ENCODE measurements around the gene CORO2B. TPM values are rescaled to one million over a fixed set of nuclear protein-coding genes. Genes with fewer than 3 reads are reported as not detected.

Gene CORO2B
- total RNA-seq, 1 experiment from 2014 or later, result 0.59 TPM

DNA sequence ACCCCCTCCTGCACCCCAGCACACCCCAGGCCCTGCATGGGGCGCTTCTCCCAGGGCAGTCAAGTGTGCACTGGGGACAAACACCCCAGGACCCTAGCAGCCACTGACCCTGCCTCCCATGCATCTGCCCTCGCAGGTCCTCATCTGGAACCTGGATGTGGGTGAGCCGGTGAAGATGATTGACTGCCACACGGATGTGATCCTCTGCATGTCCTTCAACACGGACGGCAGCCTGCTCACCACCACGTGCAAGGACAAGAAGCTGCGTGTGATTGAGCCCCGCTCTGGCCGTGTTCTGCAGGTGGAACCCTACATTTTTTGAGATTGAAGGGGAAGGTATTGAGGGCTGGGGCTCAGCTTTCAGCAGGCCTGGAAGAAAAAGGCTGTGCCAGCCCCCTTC, 132.6 kb downstream of the CORO2B start:
- Histone ChIP-seq H3K4me3 (no peak overlapping the region), H2AFZ (no peak overlapping the region), H3K27ac (no peak overlapping the region), H4K20me1 (ENCODE audit: insufficient read depth) (no peaks in the 10 kb centered on the region), H3K27me3 (ENCODE audit: insufficient read depth, low read depth) (no peaks in the 10 kb centered on the region), H3K4me2 (no peak overlapping the region), H3K4me1 (replicated peaks; ENCODE audit: insufficient read depth) (0 out of 2 replicates have a peak, but pooled peaks cover 4% of the 10 kb centered on the region), H3K36me3 (ENCODE audit: low read depth) (no peaks in the 10 kb centered on the region), H3K9me2 (ENCODE audit: insufficient read depth) (no peaks in the 10 kb centered on the region), H3K9me3 (ENCODE audit: insufficient read depth, low read depth) (no peaks in the 10 kb centered on the region), H3K79me2 (ENCODE audit: low read depth) (no peaks in the 10 kb centered on the region), H3F3A (ENCODE audit: insufficient read depth, low read depth) (no peaks in the 10 kb centered on the region)
- intact Hi-C loops (cut with micrococcal nuclease; ENCODE audit: unreplicated experiment), result no loop called here
- no peak for DNase-seq
- CTCF ChIA-PET, result no interaction called here
- no TSS peak for BruUV-seq (replicated peaks)
- POLR2A ChIA-PET (ENCODE audit: unreplicated experiment), result no interaction called here
- no peak for TF ChIP-seq EZH2 (IDR thresholded peaks at IDR 0.05; ENCODE audit: low read depth)
- TF ChIP-seq, protein P1, sequence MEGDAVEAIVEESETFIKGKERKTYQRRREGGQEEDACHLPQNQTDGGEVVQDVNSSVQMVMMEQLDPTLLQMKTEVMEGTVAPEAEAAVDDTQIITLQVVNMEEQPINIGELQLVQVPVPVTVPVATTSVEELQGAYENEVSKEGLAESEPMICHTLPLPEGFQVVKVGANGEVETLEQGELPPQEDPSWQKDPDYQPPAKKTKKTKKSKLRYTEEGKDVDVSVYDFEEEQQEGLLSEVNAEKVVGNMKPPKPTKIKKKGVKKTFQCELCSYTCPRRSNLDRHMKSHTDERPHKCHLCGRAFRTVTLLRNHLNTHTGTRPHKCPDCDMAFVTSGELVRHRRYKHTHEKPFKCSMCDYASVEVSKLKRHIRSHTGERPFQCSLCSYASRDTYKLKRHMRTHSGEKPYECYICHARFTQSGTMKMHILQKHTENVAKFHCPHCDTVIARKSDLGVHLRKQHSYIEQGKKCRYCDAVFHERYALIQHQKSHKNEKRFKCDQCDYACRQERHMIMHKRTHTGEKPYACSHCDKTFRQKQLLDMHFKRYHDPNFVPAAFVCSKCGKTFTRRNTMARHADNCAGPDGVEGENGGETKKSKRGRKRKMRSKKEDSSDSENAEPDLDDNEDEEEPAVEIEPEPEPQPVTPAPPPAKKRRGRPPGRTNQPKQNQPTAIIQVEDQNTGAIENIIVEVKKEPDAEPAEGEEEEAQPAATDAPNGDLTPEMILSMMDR (conservative IDR thresholded peaks at IDR 0.05), result no peak

DNA sequence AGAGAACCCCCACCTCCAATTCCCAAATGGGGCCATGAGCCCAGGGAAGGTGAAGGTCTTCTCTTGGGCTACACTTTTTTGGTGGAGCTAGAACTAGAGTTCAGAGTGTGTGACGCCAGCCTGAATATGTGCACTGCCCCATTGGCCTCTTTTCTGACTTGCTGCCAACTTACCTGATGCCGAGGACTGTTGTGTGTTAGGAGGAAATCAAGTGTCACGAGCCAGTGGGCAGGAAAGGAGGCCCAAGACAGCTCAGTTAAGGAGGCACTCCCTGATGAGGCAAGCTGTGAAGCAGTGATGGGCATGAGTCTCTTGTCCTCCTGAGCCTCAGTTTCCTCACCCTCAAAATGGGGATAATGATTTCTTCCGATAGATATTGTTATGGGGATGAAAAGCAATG, 134.1 kb downstream of the CORO2B start:
- no peaks in the 10 kb centered on the region for H3F3A ChIP-seq (ENCODE audit: insufficient read depth, low read depth)
- BruUV-seq (replicated peaks), result no TSS peak
- no peaks in the 10 kb centered on the region for H3K36me3 ChIP-seq (ENCODE audit: low read depth)
- TF ChIP-seq EZH2 (IDR thresholded peaks at IDR 0.05; ENCODE audit: low read depth), result no peak
- TF ChIP-seq, protein P1 (conservative IDR thresholded peaks at IDR 0.05), result no peak
- ChIA-PET POLR2A (ENCODE audit: unreplicated experiment) (no interaction called here), CTCF (no interaction called here)
- no peaks in the 10 kb centered on the region for H3K79me2 ChIP-seq (ENCODE audit: low read depth)
- H3K9me3 ChIP-seq (ENCODE audit: insufficient read depth, low read depth), result no peaks in the 10 kb centered on the region
- no peak overlapping the region for H2AFZ ChIP-seq
- H3K9me2 ChIP-seq (ENCODE audit: insufficient read depth), result no peaks in the 10 kb centered on the region
- DNase-seq, result no peak
- no peak overlapping the region for H3K27ac ChIP-seq
- H4K20me1 ChIP-seq (ENCODE audit: insufficient read depth), result no peaks in the 10 kb centered on the region
- no peak overlapping the region for H3K4me3 ChIP-seq
- 0 out of 2 replicates have a peak, but pooled peaks cover 4% of the 10 kb centered on the region for H3K4me1 ChIP-seq (replicated peaks; ENCODE audit: insufficient read depth)
- H3K4me2 ChIP-seq, result no peak overlapping the region
- no peaks in the 10 kb centered on the region for H3K27me3 ChIP-seq (ENCODE audit: insufficient read depth, low read depth)
- intact Hi-C loops (cut with micrococcal nuclease; ENCODE audit: unreplicated experiment), result no loop called here

DNA sequence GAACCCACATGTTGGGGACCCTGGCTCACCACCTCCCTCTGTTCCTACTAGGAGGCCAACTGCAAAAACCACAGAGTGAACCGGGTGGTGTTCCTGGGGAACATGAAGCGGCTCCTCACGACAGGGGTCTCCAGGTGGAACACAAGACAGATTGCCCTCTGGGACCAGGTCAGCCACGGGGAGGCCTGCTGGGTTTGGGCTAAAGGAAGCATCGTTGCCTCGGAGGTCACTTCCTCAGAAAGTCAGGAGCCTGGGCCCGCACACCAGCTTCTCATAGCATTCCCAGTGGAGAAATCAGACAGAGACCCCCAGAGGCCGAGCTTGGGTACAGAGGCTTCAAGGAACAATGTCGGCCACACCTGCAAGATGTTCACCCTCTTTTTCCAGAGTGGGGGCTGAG, 135.1 kb downstream of the CORO2B start:
- Histone ChIP-seq H3K27me3 (ENCODE audit: insufficient read depth, low read depth) (no peaks in the 10 kb centered on the region), H3K27ac (no peak overlapping the region), H3K9me3 (ENCODE audit: insufficient read depth, low read depth) (no peaks in the 10 kb centered on the region), H3K9me2 (ENCODE audit: insufficient read depth) (no peaks in the 10 kb centered on the region), H3K4me2 (no peak overlapping the region), H3K36me3 (ENCODE audit: low read depth) (no peaks in the 10 kb centered on the region), H3K4me1 (replicated peaks; ENCODE audit: insufficient read depth) (0 out of 2 replicates have a peak, but pooled peaks cover 3% of the 10 kb centered on the region), H3F3A (ENCODE audit: insufficient read depth, low read depth) (no peaks in the 10 kb centered on the region), H3K79me2 (ENCODE audit: low read depth) (no peaks in the 10 kb centered on the region), H3K4me3 (no peak overlapping the region), H4K20me1 (ENCODE audit: insufficient read depth) (no peaks in the 10 kb centered on the region), H2AFZ (no peak overlapping the region)
- intact Hi-C loops (cut with micrococcal nuclease; ENCODE audit: unreplicated experiment), result no loop called here
- no TSS peak for BruUV-seq (replicated peaks)
- no peak for DNase-seq
- ChIA-PET POLR2A (ENCODE audit: unreplicated experiment) (no interaction called here), CTCF (no interaction called here)
- no peak for TF ChIP-seq EZH2 (IDR thresholded peaks at IDR 0.05; ENCODE audit: low read depth)
- TF ChIP-seq, protein P1 (conservative IDR thresholded peaks at IDR 0.05), result no peak

Data from PC-9 (cell line).